Lung (tissue), 12 donors: ENCODE measurements around the gene NFKBIL1. TPM values are rescaled to one million over a fixed set of nuclear protein-coding genes. Genes with fewer than 3 reads are reported as not detected.

Experiments used
- ATAC-seq: fragments of 200-7000 bp; cut with Tn5 transposase; one replicate; pipeline ENCODE4 v1.9.1; 2020; ENCODE audit warnings: moderate number of reproducible peaks; ENCODE audit not compliant: insufficient read depth, low FRiP score
- DNase-seq, 3 donors: peaks; one replicate each; pipeline ENCODE4 v3.0.0-alpha.2; 2013 to 2017
- H3K27ac ChIP-seq, 2 donors: one replicate each; pipeline ENCODE4 v1.5.1; 2013; ENCODE audit warnings: mild to moderate bottlenecking in 2 of 2, moderate library complexity in 2 of 2, control low read depth in 1 of 2, inconsistent platforms in 1 of 2, low read depth in 1 of 2, low read length in 1 of 2
- H3K27me3 ChIP-seq, 3 donors: one replicate each; pipeline ENCODE4 v1.5.1; 2013; ENCODE audit warnings: low read length in 2 of 3; ENCODE audit not compliant: control insufficient read depth in 3 of 3, insufficient read depth in 3 of 3
- H3K36me3 ChIP-seq, 4 donors: one replicate each; pipeline ENCODE4 v1.5.1; 2013; ENCODE audit warnings: low read length in 4 of 4, mild to moderate bottlenecking in 1 of 4, moderate library complexity in 1 of 4; ENCODE audit not compliant: control insufficient read depth in 4 of 4, insufficient read depth in 4 of 4
- H3K4me1 ChIP-seq, 5 donors: one replicate each; pipeline ENCODE4 v1.5.1; 2013; ENCODE audit warnings: low read length in 5 of 5, mild to moderate bottlenecking in 2 of 5, moderate library complexity in 1 of 5; ENCODE audit not compliant: control insufficient read depth in 5 of 5, insufficient read depth in 5 of 5
- H3K4me3 ChIP-seq: one replicate; pipeline ENCODE4 v1.5.1; 2013; ENCODE audit warnings: mild to moderate bottlenecking, control low read depth, moderate library complexity
- H3K9ac ChIP-seq, 2 donors: one replicate each; pipeline ENCODE4 v1.5.1; 2013; ENCODE audit warnings: low read length in 2 of 2, control low read depth in 1 of 2; ENCODE audit not compliant: insufficient read depth in 1 of 2
- H3K9me3 ChIP-seq, 4 donors: one replicate each; pipeline ENCODE4 v1.5.1; 2013; ENCODE audit warnings: low read length in 3 of 4, mild to moderate bottlenecking in 1 of 4, moderate library complexity in 1 of 4; ENCODE audit not compliant: control insufficient read depth in 4 of 4, insufficient read depth in 3 of 4
- CTCF ChIP-seq: IDR thresholded peaks from 2 replicates; pipeline ENCODE4 v1.5.1; 2012; ENCODE audit warnings: mild to moderate bottlenecking; ENCODE audit errors: control extremely low read depth, extremely low read depth
- WGBS, 2 donors: extraction: QIAGEN DNeasy Blood & Tissue Kit; methylation state at CpG; one replicate each; pipeline ENCODE4 v1.1.7; 2013; 5-methylcytosine and 5-hydroxymethylcytosine counted together
- polyA plus RNA-seq, 2 donors: library from polyadenylated mRNA; stranded (reverse); fragments of 200-250 nt; gene quantifications; one replicate each; pipeline ENCODE4 v1.2.1, GENCODE V29; 2013
- total RNA-seq, 2 donors: library from RNA; depleted of rRNA in 1 of 2; stranded (reverse); fragments of >200 nt in 1 of 2; gene quantifications; one replicate each; pipeline ENCODE4 v1.2.1, GENCODE V29; 2014 to 2021
- donor health status: control.
- donor health status: control.
- donor health status: Bipolar disorder and iron deficiency.
- donor health status: healthy.
- donor health status: DM: yes; HTN: yes; CAD: no.

Gene NFKBIL1
- total and polyA plus RNA-seq, 4 donors: 13.5 to 32.2 (median 19.0) TPM

- H3K9me3 ChIP-seq: no peaks in the 10 kb centered on the region
- peaks cover 0 to 6% (median 0%) of the 10 kb centered on the region in 3 donors for H3K27me3 ChIP-seq
- DNase-seq (no peak), ATAC-seq (no peak)
- no peak for TF ChIP-seq CTCF
- peaks cover 2 to 9% (median 6%) of the 10 kb centered on the region in 5 donors for H3K4me1 ChIP-seq
- peak overlapping the region; percentile 54 for H3K4me3 ChIP-seq
- H3K36me3 ChIP-seq: no peaks in the 10 kb centered on the region
- peak overlapping the region in 1 of 2 donors; percentile 30 for H3K9ac ChIP-seq
- peak overlapping the region in 1 of 2 donors; percentile 75 for H3K27ac ChIP-seq
- WGBS, 2 donors: 31 to 35% methylated on average over 11 of the region's 11 CpGs
These were observed 33.0 kb downstream of the NFKBIL1 start for GRCh38 chr6:31580438-31580740.

GRCh38 chr6:31580807-31581433, 33.5 kb downstream of the NFKBIL1 start:
- H3K9ac ChIP-seq: peak overlapping the region; percentile 81 to 94
- peaks cover 0 to 6% (median 0%) of the 10 kb centered on the region in 3 donors for H3K27me3 ChIP-seq
- WGBS, 2 donors: 0 to 1% methylated on average over 58 to 62 of the region's 62 CpGs
- peak overlapping the region; percentile 54 for H3K4me3 ChIP-seq
- peak overlapping the region; percentile 27 to 75 for H3K27ac ChIP-seq
- no peaks in the 10 kb centered on the region for H3K9me3 ChIP-seq
- H3K4me1 ChIP-seq: peaks cover 2 to 9% (median 6%) of the 10 kb centered on the region in 5 donors
- peak; percentile 87 for TF ChIP-seq CTCF
- ATAC-seq: peak; percentile 92
- peak; percentile 90 to 93 (median 92) for DNase-seq
- no peaks in the 10 kb centered on the region for H3K36me3 ChIP-seq

- no peaks in the 10 kb centered on the region for H3K36me3 ChIP-seq
- H3K27me3 ChIP-seq: peaks cover 0 to 2% (median 0%) of the 10 kb centered on the region in 3 donors
- H3K27ac ChIP-seq: peak overlapping the region; percentile 27 to 65
- ATAC-seq (no peak), DNase-seq (peak in 1 of 3 donors; percentile 18)
- peak overlapping the region; percentile 54 for H3K4me3 ChIP-seq
- H3K9me3 ChIP-seq: no peaks in the 10 kb centered on the region
- WGBS, 2 donors: 19 to 20% methylated on average over 21 of the region's 21 CpGs
- H3K4me1 ChIP-seq: peaks cover 2 to 9% (median 6%) of the 10 kb centered on the region in 5 donors
- peak overlapping the region; percentile 81 to 94 for H3K9ac ChIP-seq
- TF ChIP-seq CTCF: no peak
These were observed 34.2 kb downstream of the NFKBIL1 start for GRCh38 chr6:31581434-31582229.
